Measurements from ENCODE around the gene IARS1. TPM values are rescaled to one million over a fixed set of nuclear protein-coding genes. Genes with fewer than 3 reads are reported as not detected.

Gene IARS1
- total RNA-seq: 44.4 TPM

DNA sequence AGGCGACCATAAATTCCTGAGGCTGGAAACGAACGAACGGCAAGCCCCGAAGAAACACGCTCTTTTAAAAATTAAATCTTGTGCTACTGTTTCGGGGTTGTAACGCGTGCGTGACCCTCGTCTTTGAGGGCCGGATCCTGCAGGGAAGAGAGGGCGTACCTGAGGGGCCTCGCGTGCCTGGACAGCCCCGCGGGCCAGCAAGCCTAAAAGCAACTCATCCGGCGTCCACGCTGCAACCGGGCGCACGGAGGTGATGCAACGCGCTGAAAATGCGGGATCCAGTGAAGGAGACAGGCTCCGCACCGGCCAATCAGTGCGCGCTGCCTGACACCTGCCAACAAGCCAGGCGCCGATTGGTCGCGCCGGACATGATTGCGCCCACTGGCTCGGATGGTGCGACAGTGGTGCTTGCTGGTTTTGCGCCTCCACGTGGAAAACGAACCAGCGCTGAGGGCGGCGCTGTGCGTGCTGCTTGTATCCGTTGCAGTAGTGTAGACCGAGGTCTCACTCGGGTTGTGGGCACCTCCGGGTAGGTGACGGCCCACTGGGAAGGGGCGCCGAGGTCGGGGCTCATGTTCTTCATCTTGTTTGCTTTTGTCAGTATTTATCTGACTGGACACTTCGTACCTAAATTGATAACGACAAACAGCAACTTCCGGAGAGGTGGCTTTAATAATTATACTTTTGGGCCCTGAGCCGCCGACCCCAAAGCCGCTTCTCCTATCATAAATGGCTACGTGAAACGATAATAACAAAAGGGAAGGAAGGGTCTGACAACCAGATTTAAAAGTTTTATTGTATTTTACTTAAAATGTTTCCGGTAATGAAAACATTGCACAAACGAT is at the start of gene IARS1:
Gene IARS1 (minus strand): TSS at position 246 of the 845 bp plus-strand sequence. CDS start 4,278 bp downstream, outside the sequence.
- Histone ChIP-seq H3K27me3 (no peaks in the 10 kb centered on the region), H3K4me3 (peak within 1 kb of the TSS; percentile 64 to 80), H3K36me3 (peaks cover 7 to 20% of the 10 kb centered on the region in 2 donors), H3K4me1 (peaks cover 8 to 12% of the 10 kb centered on the region in 2 donors), H3K9me3 (no peaks in the 10 kb centered on the region), H3K27ac (peak within 1 kb of the TSS; percentile 54 to 67)
- intact Hi-C loops (cut with DNase I): loop anchor here (1.0 to 5.0 kb wide), 6 partner anchors 32 to 469 kb away; partner anchors contain the start of genes BICD2, CENPP, IPPK and NOL8
- DNase-seq (ENCODE audit: low spot score in 2 of 2): peak; percentile 96 to 100
- peak in 1 of 3 experiments; percentile 33 for TF ChIP-seq CTCF (IDR thresholded peaks at IDR 0.05)

DNA sequence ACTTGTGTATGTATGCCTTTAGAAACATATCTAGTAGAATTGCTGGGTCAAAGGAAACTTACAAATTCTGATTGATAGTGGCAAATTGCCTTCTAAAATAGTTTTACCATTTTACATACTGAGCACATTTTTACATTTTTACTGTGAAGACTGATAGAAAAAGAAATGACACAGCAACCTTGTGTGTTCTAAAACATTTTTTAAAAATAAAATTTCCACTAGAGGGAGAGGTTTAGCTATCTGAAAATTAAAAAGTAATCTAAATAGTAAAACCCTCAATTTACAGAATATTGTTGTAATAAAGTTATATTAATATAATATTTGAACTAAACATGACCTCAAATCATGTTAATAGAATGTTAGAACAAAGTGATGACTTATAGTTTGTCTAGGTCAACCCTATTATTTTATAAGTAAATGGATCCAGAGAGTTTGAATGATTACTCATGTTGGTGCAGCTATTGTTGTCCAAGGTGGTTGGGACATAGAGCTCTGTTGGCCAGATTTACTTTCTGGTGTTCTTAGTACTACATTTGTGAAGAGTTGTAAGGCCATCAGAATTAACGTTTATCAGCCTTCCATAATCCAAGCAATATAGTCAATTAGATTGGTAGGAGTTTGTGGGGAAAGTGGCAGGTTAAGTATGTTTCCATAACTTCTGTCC is 49.5 kb upstream of the IARS1 start:
- Histone ChIP-seq H3K4me1 (peaks cover 0 to 3% of the 10 kb centered on the region in 2 donors), H3K9me3 (no peaks in the 10 kb centered on the region), H3K27ac (peak overlapping the region; percentile 45 to 72), H3K36me3 (no peaks in the 10 kb centered on the region), H3K27me3 (no peaks in the 10 kb centered on the region), H3K4me3 (no peak overlapping the region)
- intact Hi-C loops (cut with DNase I): loop anchor here (1.0 to 2.0 kb wide), 2 partner anchors 96 to 292 kb away; no protein-coding TSS in a partner anchor
- no peak for DNase-seq (ENCODE audit: low spot score in 2 of 2)
- TF ChIP-seq CTCF (IDR thresholded peaks at IDR 0.05): peak; percentile 25 to 55 (median 34)

DNA sequence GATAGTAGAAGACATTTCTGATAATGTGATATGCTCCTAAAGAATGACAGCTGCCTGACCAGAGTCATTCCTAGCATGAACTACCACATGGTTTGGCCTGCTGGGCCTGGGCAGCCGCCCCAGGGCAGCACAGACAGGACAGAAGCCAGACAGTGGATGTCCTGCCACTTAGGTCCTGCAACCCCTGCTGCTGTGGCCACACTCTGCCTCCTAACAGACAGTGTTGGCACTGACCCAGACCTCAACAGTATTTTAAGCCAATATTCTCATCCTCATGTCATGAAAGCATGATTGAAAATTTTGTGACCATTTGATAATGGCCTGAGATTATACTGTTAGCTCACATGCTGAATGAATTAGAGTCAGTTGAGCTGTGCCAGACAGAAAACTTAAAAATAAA is 48.1 kb upstream of the IARS1 start:
- no peaks in the 10 kb centered on the region for H3K27me3 ChIP-seq
- H3K36me3 ChIP-seq: no peaks in the 10 kb centered on the region
- no peak overlapping the region for H3K4me3 ChIP-seq
- peak overlapping the region; percentile 45 to 72 for H3K27ac ChIP-seq
- DNase-seq (ENCODE audit: low spot score in 2 of 2): no peak
- intact Hi-C loops (cut with DNase I): no loop called here
- H3K9me3 ChIP-seq: no peaks in the 10 kb centered on the region
- peaks cover 0 to 3% of the 10 kb centered on the region in 2 donors for H3K4me1 ChIP-seq
- no peak for TF ChIP-seq CTCF (IDR thresholded peaks at IDR 0.05)

DNA sequence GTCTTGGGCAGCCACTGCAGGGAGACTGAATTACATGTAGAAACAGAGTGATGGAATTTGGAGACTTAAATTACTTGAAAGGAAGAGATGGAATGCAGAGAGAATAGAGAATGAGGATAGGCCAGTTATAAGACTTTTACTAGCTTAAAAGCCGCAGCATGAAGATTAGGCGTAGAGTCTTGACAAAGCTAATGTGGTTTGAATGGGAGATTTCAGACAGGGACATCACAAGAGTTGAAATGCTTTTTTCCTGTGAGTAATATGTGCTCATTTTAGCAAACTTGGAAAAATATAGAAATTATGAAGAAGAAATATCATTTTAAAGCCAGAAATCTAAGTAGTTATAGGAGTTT is 39.8 kb upstream of the IARS1 start:
- no peak overlapping the region for H3K27ac ChIP-seq
- no peak for TF ChIP-seq CTCF (IDR thresholded peaks at IDR 0.05)
- no peaks in the 10 kb centered on the region for H3K4me1 ChIP-seq
- no peaks in the 10 kb centered on the region for H3K27me3 ChIP-seq
- H3K36me3 ChIP-seq: peaks cover 0 to 5% of the 10 kb centered on the region in 2 donors
- intact Hi-C loops (cut with DNase I): no loop called here
- no peak overlapping the region for H3K4me3 ChIP-seq
- H3K9me3 ChIP-seq: no peaks in the 10 kb centered on the region
- no peak for DNase-seq (ENCODE audit: low spot score in 2 of 2)

- peaks cover 0 to 5% of the 10 kb centered on the region in 2 donors for H3K36me3 ChIP-seq
- no peak overlapping the region for H3K27ac ChIP-seq
- no peak for DNase-seq (ENCODE audit: low spot score in 2 of 2)
- intact Hi-C loops (cut with DNase I): no loop called here
- no peaks in the 10 kb centered on the region for H3K27me3 ChIP-seq
- H3K4me3 ChIP-seq: no peak overlapping the region
- no peak for TF ChIP-seq CTCF (IDR thresholded peaks at IDR 0.05)
- no peaks in the 10 kb centered on the region for H3K4me1 ChIP-seq
- no peaks in the 10 kb centered on the region for H3K9me3 ChIP-seq
Measured at GRCh38 chr9:92332577-92333281, 39.2 kb upstream of the IARS1 start.

All from ascending aorta (tissue), 2 donors.